GM19193 (cell line): ENCODE measurements around the gene IL21R.
A peak's percentile ranks its signal among the peaks of the same experiment; 100 is the strongest.

Experiments
- POLR2A ChIP-seq: IDR thresholded peaks from 4 replicates; pipeline ENCODE4 v1.6.1; 2011; ENCODE audit not compliant: insufficient read depth, insufficient read length; ENCODE audit errors: extremely low read depth

IL21R gene

DNA sequence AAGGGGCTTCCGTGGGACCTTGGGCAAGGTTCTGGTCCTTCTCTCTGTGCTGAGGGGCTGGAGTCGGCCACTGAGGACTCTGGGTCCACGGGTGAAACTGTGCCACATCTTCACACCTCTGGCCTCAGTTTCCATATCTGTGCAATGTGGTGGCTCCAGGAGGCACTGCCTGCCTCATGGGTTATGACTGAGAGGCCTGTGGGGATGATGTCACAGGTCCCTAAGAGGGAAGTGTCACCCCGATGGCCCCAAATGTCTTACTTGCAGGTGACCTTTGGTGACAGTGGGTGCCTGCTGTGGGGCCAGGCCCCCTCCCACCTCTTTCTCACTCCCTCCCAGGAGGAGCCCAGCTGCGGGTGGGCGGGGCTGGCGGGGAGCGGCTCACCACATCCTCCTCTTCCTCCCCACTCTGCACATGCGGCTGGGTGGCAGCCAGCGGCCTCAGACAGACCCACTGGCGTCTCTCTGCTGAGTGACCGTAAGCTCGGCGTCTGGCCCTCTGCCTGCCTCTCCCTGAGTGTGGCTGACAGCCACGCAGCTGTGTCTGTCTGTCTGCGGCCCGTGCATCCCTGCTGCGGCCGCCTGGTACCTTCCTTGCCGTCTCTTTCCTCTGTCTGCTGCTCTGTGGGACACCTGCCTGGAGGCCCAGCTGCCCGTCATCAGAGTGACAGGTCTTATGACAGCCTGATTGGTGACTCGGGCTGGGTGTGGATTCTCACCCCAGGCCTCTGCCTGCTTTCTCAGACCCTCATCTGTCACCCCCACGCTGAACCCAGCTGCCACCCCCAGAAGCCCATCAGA, at the start of gene IL21R:
IL21R (plus strand) TSS at position 407 of the 801 bp plus-strand sequence. CDS start 27,898 bp downstream, outside the sequence.
- TF ChIP-seq POLR2A, result peak; percentile 93

DNA sequence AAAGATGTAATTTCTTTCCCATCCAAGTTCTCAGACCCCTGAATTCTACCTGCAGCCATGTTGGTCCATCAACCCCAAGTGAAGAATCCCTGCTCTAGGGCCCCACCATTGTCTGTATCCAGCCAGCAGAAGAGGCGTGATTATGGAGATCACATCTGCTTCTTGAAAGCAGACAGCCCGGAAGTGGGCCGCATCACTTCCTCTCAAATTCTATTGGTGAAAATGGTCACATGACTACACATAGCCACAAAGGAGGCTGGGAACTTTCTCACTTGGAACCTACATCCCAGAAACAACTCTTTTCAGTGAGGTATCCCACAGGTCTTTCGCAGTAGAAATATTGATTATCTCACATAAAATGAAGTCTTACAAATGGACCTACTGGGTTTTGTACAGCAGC, 48.1 kb upstream of the IL21R start:
- no peak for TF ChIP-seq POLR2A

DNA sequence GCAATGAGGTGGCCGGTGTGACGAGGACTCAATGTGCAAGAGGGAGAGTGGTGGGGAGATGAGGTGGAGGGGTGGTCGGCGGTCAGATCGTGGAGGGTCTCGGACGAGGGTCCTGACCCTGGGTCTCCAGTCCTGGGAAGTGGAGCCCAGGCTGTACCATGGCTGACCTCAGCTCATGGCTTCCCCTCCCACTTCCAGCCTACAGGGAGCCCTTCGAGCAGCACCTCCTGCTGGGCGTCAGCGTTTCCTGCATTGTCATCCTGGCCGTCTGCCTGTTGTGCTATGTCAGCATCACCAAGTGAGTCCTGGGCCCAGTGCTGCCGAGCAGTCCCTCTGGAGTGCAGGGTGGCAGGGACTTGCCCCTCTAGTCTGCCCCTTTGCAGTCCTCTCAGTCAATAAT, 46.4 kb upstream of the IL21R start:
- no peak for TF ChIP-seq POLR2A

DNA sequence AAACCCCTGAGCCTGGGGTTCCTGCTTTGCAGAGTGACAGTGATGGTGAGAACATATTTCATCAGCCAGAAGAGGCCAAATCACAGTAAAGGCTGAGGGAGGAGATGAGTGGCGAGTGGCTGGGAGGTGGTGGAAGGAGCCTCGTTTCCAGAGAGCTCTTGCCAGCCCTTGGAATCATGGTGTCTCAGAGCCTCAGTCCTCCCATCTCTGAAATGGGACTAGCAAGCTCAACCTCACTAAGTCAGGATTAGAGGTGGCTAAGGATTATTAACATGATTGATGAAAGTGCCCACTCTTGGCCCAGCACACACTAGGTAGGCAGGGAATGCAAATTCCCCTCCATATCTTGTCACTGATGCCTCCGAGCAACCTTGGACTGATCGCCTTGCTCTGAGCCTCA, 45.2 kb upstream of the IL21R start:
- TF ChIP-seq POLR2A, result no peak

DNA sequence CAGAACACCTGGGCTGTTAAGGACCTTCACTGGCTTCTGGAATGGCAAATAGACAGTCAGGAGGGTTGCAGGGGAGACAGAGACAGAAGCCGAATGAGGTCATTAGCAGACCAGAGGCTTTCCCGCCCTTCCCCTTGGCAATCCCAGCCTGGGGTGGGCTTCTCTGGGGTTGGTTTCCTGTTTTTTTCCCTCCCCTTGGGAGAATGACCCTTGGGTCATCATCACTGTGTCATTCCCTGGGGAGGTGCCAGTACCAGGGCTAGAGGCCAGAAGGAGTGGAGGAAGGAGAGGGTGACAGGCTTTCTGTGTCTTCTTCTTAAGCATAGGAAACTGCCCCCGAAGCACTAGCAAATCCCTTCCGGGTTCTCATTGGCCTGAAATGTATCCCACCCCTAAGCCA, 42.9 kb upstream of the IL21R start:
- no peak for TF ChIP-seq POLR2A

DNA sequence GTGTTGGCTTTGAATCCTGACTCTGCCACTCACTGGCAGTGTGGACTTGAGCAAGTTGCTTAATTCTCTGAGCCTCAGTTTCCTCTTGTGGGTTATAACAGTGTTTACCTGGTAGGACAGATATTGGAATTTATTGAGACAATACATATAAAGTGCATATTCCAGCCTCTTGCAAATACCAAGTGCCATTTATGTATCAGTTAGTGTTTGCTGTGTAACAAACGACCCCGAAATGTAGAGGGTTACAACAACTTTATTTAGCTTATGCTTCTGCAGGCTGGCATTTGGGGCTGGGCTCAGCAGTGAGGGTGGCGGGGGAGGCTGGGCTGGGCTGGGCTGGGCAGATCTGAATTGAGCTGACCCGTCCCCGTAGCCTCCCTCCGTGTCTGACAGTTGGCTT, 42.4 kb upstream of the IL21R start:
- no peak for TF ChIP-seq POLR2A

DNA sequence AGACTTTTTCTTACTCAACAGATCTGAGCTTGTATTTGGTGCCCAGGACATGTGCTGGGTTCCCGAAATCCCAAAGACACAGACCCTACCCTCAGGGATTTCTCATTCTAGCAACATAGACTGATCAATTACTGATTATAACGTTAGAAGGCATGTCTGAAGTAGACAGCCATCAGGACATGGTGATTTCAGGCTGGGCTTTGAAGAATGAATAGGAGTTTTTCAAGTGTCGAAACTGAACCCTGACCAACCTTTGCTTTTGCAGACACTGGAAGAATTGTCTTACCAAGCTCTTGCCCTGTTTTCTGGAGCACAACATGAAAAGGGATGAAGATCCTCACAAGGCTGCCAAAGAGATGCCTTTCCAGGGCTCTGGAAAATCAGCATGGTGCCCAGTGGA, 40.0 kb upstream of the IL21R start:
- TF ChIP-seq POLR2A, result no peak

DNA sequence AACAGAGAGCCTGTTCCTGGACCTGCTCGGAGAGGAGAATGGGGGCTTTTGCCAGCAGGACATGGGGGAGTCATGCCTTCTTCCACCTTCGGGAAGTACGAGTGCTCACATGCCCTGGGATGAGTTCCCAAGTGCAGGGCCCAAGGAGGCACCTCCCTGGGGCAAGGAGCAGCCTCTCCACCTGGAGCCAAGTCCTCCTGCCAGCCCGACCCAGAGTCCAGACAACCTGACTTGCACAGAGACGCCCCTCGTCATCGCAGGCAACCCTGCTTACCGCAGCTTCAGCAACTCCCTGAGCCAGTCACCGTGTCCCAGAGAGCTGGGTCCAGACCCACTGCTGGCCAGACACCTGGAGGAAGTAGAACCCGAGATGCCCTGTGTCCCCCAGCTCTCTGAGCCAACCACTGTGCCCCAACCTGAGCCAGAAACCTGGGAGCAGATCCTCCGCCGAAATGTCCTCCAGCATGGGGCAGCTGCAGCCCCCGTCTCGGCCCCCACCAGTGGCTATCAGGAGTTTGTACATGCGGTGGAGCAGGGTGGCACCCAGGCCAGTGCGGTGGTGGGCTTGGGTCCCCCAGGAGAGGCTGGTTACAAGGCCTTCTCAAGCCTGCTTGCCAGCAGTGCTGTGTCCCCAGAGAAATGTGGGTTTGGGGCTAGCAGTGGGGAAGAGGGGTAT, 39.3 kb upstream of the IL21R start:
- TF ChIP-seq POLR2A, result no peak

DNA sequence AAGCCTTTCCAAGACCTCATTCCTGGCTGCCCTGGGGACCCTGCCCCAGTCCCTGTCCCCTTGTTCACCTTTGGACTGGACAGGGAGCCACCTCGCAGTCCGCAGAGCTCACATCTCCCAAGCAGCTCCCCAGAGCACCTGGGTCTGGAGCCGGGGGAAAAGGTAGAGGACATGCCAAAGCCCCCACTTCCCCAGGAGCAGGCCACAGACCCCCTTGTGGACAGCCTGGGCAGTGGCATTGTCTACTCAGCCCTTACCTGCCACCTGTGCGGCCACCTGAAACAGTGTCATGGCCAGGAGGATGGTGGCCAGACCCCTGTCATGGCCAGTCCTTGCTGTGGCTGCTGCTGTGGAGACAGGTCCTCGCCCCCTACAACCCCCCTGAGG, 38.7 kb upstream of the IL21R start:
- TF ChIP-seq POLR2A, result no peak

DNA sequence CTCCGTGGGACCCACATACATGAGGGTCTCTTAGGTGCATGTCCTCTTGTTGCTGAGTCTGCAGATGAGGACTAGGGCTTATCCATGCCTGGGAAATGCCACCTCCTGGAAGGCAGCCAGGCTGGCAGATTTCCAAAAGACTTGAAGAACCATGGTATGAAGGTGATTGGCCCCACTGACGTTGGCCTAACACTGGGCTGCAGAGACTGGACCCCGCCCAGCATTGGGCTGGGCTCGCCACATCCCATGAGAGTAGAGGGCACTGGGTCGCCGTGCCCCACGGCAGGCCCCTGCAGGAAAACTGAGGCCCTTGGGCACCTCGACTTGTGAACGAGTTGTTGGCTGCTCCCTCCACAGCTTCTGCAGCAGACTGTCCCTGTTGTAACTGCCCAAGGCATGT, 38.2 kb upstream of the IL21R start:
- TF ChIP-seq POLR2A, result no peak

DNA sequence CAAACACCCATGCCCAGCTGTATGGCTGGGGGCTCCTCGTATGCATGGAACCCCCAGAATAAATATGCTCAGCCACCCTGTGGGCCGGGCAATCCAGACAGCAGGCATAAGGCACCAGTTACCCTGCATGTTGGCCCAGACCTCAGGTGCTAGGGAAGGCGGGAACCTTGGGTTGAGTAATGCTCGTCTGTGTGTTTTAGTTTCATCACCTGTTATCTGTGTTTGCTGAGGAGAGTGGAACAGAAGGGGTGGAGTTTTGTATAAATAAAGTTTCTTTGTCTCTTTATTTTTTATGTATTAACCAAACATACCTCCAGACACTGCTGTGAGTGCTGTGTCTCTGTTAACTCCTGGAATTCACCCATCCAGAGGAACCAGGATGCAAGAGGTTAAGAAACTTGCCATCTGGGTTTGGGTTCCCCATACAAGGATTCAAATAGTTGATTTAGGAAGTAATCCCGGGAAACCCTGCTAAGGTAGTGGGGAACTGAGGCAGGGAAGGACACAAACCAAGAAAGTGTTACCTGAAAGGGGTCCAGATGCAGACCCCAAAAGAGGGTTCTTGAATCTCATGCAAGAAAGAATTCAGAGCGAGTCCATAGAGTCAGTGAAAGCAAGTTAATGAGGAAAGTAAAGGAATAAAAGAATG, 37.4 kb upstream of the IL21R start:
- TF ChIP-seq POLR2A, result no peak

DNA sequence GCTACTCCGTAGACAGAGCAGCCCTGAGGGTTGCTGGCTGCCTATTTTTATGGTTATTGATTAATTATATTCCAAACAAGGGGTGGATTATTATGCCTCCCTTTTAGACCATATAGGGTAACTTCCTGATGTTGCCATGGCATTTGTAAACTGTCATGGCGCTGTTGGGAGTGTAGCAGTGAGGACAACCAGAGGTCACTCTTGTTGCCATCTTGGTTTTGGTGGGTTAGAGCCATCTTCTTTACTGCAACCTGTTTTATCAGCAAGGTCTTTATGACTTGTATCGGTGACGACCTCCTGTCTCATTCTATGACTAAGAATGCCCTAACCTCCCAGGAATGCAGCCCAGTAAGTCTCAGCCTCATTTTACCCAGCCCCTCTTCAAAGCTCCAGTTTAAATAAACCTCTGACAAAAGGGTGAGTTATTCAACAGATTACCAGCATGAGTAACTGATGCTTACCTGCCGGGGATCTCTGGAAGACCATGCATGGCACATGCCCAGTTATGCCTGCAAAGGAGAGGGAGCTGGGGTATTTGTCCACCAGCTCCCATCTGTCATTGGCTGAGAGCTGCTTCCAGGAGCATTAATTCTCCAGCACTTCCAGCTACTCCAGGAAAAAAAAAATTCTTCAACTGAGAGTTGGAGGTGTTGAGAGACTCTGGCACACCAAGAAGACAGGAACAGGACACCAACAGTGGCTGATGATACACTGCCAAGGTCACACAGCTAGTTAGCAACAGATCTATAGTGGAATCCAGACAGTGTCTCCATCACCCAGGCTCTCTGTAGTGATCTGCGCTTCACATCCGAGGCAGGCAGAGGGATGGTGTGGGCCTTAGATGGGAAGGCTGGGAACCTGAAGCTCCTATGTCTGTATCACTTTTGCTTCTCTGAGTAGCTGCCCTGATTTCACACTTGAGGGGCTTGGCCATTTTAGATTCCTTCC, 36.6 kb upstream of the IL21R start:
- TF ChIP-seq POLR2A, result no peak

DNA sequence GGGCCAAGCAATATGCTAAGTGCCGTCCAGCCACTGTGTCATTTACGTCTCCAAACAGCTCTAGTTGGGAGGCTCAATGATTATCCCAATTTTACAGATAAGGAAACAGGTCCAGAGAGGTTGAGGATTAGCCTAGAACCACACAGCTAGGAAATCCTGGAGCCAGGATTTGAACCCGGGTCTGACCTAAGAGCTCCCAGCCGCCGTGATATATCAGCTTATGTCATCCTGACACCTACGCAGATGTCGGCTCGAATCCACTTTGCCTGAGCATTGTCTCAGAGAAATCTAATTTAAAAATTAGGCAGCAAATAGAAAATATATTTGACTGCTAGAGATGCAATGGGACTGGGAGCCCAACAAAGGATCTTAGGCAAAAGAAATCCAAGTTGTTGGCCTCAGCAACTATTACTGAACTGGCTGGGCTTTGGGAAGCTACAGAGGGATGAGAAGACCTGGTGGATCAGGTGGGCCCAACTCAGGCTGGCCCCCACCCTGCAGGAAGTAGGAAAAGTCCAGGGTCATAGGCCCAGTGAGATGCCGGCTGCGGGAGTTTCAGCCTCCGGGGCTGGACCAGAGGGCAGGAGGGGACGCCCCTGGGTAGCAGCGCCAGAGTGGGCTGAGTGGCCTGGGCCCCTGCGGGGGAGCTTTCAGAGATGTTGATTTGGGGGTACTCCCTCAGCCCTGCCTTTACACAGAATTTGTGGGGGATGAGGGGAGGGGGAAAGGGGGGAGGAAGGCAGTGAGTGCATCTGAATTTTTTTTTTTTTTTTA, 35.1 kb upstream of the IL21R start:
- TF ChIP-seq POLR2A, result no peak
